IMR-90 (cell line): ENCODE measurements around the gene KCNMA1. TPM values are rescaled to one million over a fixed set of nuclear protein-coding genes. Genes with fewer than 3 reads are reported as not detected.
A peak's percentile ranks its signal among the peaks of the same experiment; 100 is the strongest.

Source experiments
- ATAC-seq: fragments of 200-7000 bp; cut with Tn5 transposase; 2 replicates; pipeline ENCODE4 v1.9.1; 2020; ENCODE audit warnings: low read depth, mild to moderate bottlenecking, moderate library complexity
- BruUV-seq: library from RNA; stranded (reverse); fragments of 400-500 nt; replicated peaks from 2 replicates; lab custom pipeline; 2021; lab: Mats Ljungman, UMichigan
- CTCF ChIA-PET: fragments of 300-600 bp; formaldehyde crosslinking; extraction: SDS; loops from one replicate; lab custom pipeline; 2021; ENCODE audit warnings: antibody characterized with exemption; lab: Yijun Ruan, JAX
- POLR2A ChIA-PET: fragments of 300-600 bp; sonication (Branson Sonifier 250); formaldehyde crosslinking; loops from one replicate; lab custom pipeline; 2022; ENCODE audit warnings: antibody characterized with exemption; ENCODE audit not compliant: unreplicated experiment; lab: Charles Lee
- DNase-seq: peaks from one replicate; pipeline ENCODE4 v3.0.0; 2013
- H2AFZ ChIP-seq: replicated peaks from 2 replicates; pipeline ENCODE3; 2013; ENCODE audit warnings: low read length, mild to moderate bottlenecking; ENCODE audit not compliant: poor library complexity
- H2AK5ac ChIP-seq: 2 replicates; pipeline ENCODE4 v1.6.1; 2013; ENCODE audit warnings: low read depth, low read length, inconsistent platforms
- H2AK9ac ChIP-seq: replicated peaks from 2 replicates; pipeline ENCODE3; 2013; ENCODE audit warnings: mild to moderate bottlenecking, low read depth, low read length, moderate library complexity; ENCODE audit not compliant: poor library complexity
- H2BK120ac ChIP-seq: 2 replicates; pipeline ENCODE4 v1.6.1; 2013; ENCODE audit warnings: low read depth, low read length, inconsistent platforms
- H2BK15ac ChIP-seq: 3 replicates; pipeline ENCODE4 v1.6.1; 2013; ENCODE audit warnings: low read depth, low read length, inconsistent platforms
- H2BK20ac ChIP-seq: 2 replicates; pipeline ENCODE4 v1.6.1; 2013; ENCODE audit warnings: low read depth, mild to moderate bottlenecking, inconsistent platforms, low read length, moderate library complexity
- H2BK5ac ChIP-seq: 2 replicates; pipeline ENCODE4 v1.6.1; 2013; ENCODE audit warnings: mild to moderate bottlenecking, low read depth, low read length, inconsistent platforms; ENCODE audit not compliant: poor library complexity, severe bottlenecking
- H3K14ac ChIP-seq: replicated peaks from 2 replicates; pipeline ENCODE4 v1.6.1; 2013; ENCODE audit warnings: low read depth, low read length, inconsistent platforms
- H3K18ac ChIP-seq: 2 replicates; pipeline ENCODE4 v1.6.1; 2013; ENCODE audit warnings: low read depth, low read length, control low read depth
- H3K23ac ChIP-seq: 2 replicates; pipeline ENCODE4 v1.6.1; 2013; ENCODE audit warnings: low read depth, low read length, inconsistent platforms
- H3K27ac ChIP-seq: 2 replicates; pipeline ENCODE4 v1.5.1; 2013; ENCODE audit warnings: mild to moderate bottlenecking, control low read depth, low read length; ENCODE audit not compliant: insufficient read depth
- H3K27me3 ChIP-seq: 2 replicates; pipeline ENCODE4 v1.6.1; 2013; ENCODE audit warnings: low read length; ENCODE audit not compliant: control insufficient read depth, insufficient read depth
- H3K36me3 ChIP-seq: 2 replicates; pipeline ENCODE4 v1.6.1; 2013; ENCODE audit warnings: low read length, mixed read lengths; ENCODE audit not compliant: control insufficient read depth, insufficient read depth
- H3K4ac ChIP-seq: 2 replicates; pipeline ENCODE4 v1.6.1; 2013; ENCODE audit warnings: low read depth, low read length, inconsistent platforms
- H3K4me1 ChIP-seq: 2 replicates; pipeline ENCODE4 v1.6.1; 2013; ENCODE audit warnings: low read length, mixed read lengths; ENCODE audit not compliant: control insufficient read depth, insufficient read depth
- H3K4me2 ChIP-seq: 2 replicates; pipeline ENCODE4 v1.6.1; 2013; ENCODE audit warnings: low read depth, mild to moderate bottlenecking, control low read depth, low read length, moderate library complexity
- H3K4me3 ChIP-seq: 2 replicates; pipeline ENCODE4 v1.5.1; 2013; ENCODE audit warnings: low read depth, mild to moderate bottlenecking, control low read depth, low read length, moderate library complexity; ENCODE audit not compliant: insufficient read depth
- H3K56ac ChIP-seq: 2 replicates; pipeline ENCODE4 v1.6.1; 2013; ENCODE audit warnings: low read length, inconsistent platforms; ENCODE audit not compliant: insufficient read depth; ENCODE audit errors: extremely low read depth
- H3K79me1 ChIP-seq, 2 experiments: 2 replicates each; pipeline ENCODE4 v1.6.1; 2013; ENCODE audit warnings: low read length in 2 of 2, inconsistent platforms in 1 of 2, low read depth in 1 of 2
- H3K9ac ChIP-seq: 2 replicates; pipeline ENCODE4 v1.6.1; 2013; ENCODE audit warnings: low read depth, low read length, control low read depth
- H3K9me1 ChIP-seq: 2 replicates; pipeline ENCODE4 v1.6.1; 2013; ENCODE audit warnings: low read length, inconsistent platforms; ENCODE audit not compliant: insufficient read depth
- H3K9me3 ChIP-seq: 2 replicates; pipeline ENCODE4 v1.6.1; 2013; ENCODE audit warnings: low read length; ENCODE audit not compliant: control insufficient read depth, insufficient read depth
- H4K20me1 ChIP-seq: 2 replicates; pipeline ENCODE4 v1.6.1; 2013; ENCODE audit warnings: low read length, inconsistent platforms; ENCODE audit not compliant: insufficient read depth
- H4K5ac ChIP-seq: 2 replicates; pipeline ENCODE4 v1.6.1; 2013; ENCODE audit warnings: mild to moderate bottlenecking, low read depth, low read length, control low read depth
- H4K8ac ChIP-seq, 2 experiments: 2 replicates each; pipeline ENCODE4 v1.6.1; 2013; ENCODE audit warnings: low read depth in 2 of 2, low read length in 2 of 2, control low read depth in 1 of 2, inconsistent platforms in 1 of 2
- H4K91ac ChIP-seq: 2 replicates; pipeline ENCODE4 v1.6.1; 2013; ENCODE audit warnings: low read depth, low read length, inconsistent platforms; ENCODE audit not compliant: insufficient read depth
- POLR2A ChIP-seq: IDR thresholded peaks from 2 replicates; pipeline ENCODE4 v1.6.1; 2012; ENCODE audit warnings: mild to moderate bottlenecking, low read depth, low read length
- SMC3 ChIP-seq: fragments of 150-350 bp; IDR thresholded peaks from 2 replicates; pipeline ENCODE4 v1.6.1; 2016; ENCODE audit warnings: low read depth, mild to moderate bottlenecking, antibody characterized with exemption, low read length, moderate library complexity
- WGBS, 2 experiments: methylation state at CpG; one replicate each; pipeline versions ENCODE4 v1.1.5 to v1.1.7; 2013; ENCODE audit warnings: missing lambda C conversion rate in 2 of 2; ENCODE audit not compliant: insufficient read length in 1 of 2; ENCODE audit errors: extremely low coverage in 2 of 2; 5-methylcytosine and 5-hydroxymethylcytosine counted together
- dilution Hi-C: fragments of 300-500 bp; cut with HindIII; formaldehyde crosslinking; loops from one replicate; pipeline ENCODE4 v1.14.3; 2018; ENCODE audit warnings: low sequenced_read_pairs; ENCODE audit not compliant: unreplicated experiment
- in situ Hi-C: fragments of 300-500 bp; cut with MboI; formaldehyde crosslinking; loops from 3 replicates; pipeline ENCODE4 v1.14.3; 2019; ENCODE audit warnings: low sequenced_read_pairs, inconsistent platforms, mixed read lengths
- intact Hi-C: fragments of 100-400 bp; cut with micrococcal nuclease; formaldehyde crosslinking; loops from 2 replicates; pipeline ENCODE4 v1.10.0; 2022
- polyA plus RNA-seq, 3 experiments: library from polyadenylated mRNA; depleted of rRNA; stranded (reverse); fragments of >200 nt; gene quantifications; 2 replicates each; pipeline ENCODE4 v1.2.3, GENCODE V29; 2012; ENCODE audit warnings: low replicate concordance in 1 of 3
- total RNA-seq: library from RNA; depleted of rRNA; stranded (reverse); fragments of >200 nt; gene quantifications from 2 replicates; pipeline ENCODE4 v1.2.3, GENCODE V29; 2012

KCNMA1 gene
- total and polyA plus RNA-seq, 2 of the 4 experiments (the other 2 are of a cell fraction), result 25.6 to 29.6 TPM

GRCh38 chr10:77533146-77533886 lies 104.3 kb downstream of the KCNMA1 start:
- POLR2A ChIA-PET, result no interaction called here
- H2AK9ac ChIP-seq, result peak overlapping the region; percentile 7
- peaks cover 0 to 33% of the 10 kb centered on the region in 2 experiments; a peak in 2 of 4 replicates for H3K79me1 ChIP-seq
- peak overlapping the region; percentile 76 for H4K91ac ChIP-seq
- peak overlapping the region; percentile 85 for H3K4ac ChIP-seq
- no peak for ATAC-seq
- no peaks in the 10 kb centered on the region for H4K20me1 ChIP-seq
- H3K36me3 ChIP-seq, result no peaks in the 10 kb centered on the region
- CTCF ChIA-PET, result interaction anchor here (0.6 to 1.6 kb wide), 3 partner anchors 8 to 11 kb away, joined by 3 read pairs; no protein-coding TSS in a partner anchor
- H2AFZ ChIP-seq, result peak overlapping the region; percentile 26
- H3K18ac ChIP-seq, result peak overlapping the region; percentile 3
- dilution Hi-C loops (no loop called here), in situ Hi-C loops (no loop called here), intact Hi-C loops (loop anchor here (10.0 kb wide), 2 partner anchors 51 to 181 kb away; no protein-coding TSS in a partner anchor)
- no TSS peak for BruUV-seq
- peak overlapping the region; percentile 43 for H3K14ac ChIP-seq
- no peak overlapping the region for H2BK5ac ChIP-seq
- H2BK120ac ChIP-seq, result peak overlapping the region; percentile 81
- H3K9me1 ChIP-seq, result peaks cover 28% of the 10 kb centered on the region
- H2BK20ac ChIP-seq, result peak overlapping the region; percentile 87
- peak overlapping the region; percentile 77; the same call in 1 of the 3 replicates for H2BK15ac ChIP-seq
- no peaks in the 10 kb centered on the region for H3K27me3 ChIP-seq
- H3K9ac ChIP-seq, result no peak overlapping the region
- DNase-seq, result no peak
- H4K5ac ChIP-seq, result peak overlapping the region; percentile 66
- no peak overlapping the region for H3K4me2 ChIP-seq
- no peak overlapping the region for H3K56ac ChIP-seq
- H3K27ac ChIP-seq, result no peak overlapping the region
- H2AK5ac ChIP-seq, result peak overlapping the region; percentile 76
- TF ChIP-seq POLR2A, result no peak
- TF ChIP-seq SMC3, result no peak
- peak overlapping the region; percentile 83; the same call in 1 of the 2 replicates for H3K23ac ChIP-seq
- H3K4me3 ChIP-seq, result no peak overlapping the region
- H3K4me1 ChIP-seq, result peaks cover 33% of the 10 kb centered on the region
- 60% methylated on average over 1 of the region's 6 CpGs; no CpG with 5 or more reads in 1 of the 2 experiments for WGBS, 2 experiments
- H3K9me3 ChIP-seq, result no peaks in the 10 kb centered on the region
- H4K8ac ChIP-seq, result peak overlapping the region in 1 of 2 experiments; percentile 42; a peak in 1 of 4 replicates
